Activated gamma-delta T cell treated with Interleukin-2 at 50 U/mL for 16 hours (primary cell): ENCODE results near the gene CUBN.

Source experiments
- DNase-seq: peaks from one replicate; pipeline ENCODE4 v3.0.0-alpha.2; 2020

The CUBN gene

GRCh38 chr10:16944402-16944801 is 185.2 kb downstream of the CUBN start:
- no peak for DNase-seq

GRCh38 chr10:16943295-16944285 is 186.0 kb downstream of the CUBN start:
- no peak for DNase-seq

DNA sequence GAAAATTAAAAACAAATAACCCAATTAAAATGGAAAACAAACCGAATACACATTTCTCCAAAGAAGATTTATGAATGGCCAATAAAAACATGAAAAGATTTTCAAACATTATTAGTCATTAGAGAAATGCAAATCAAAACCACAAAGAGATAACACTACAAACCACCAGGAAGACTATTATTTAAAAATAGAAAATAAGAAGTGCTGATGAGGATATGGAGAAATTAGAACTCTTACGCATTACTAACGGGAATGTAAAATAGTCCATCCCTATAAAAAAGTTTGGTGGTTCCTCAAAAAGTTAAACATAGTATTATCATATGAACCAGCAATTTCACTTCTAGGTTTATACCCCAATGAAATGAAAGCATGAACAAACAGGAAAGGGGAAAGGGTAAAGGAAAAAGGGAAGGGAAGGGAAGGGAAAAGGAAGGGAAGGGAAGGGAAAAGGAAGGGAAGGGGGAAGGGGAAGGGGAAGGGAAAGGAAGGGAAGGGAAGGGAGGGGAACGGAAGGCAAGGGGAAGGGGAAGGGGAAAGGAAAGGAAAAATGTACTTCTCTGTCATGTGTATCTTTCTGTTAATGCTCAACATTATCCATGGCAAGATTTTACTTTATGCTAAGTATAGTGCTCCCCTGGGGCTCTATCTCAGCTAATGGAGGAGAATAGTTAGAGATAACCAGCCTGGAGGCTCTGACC is 187.1 kb downstream of the CUBN start:
- DNase-seq: no peak

- no peak for DNase-seq
Measured at GRCh38 chr10:16941870-16942269, 187.7 kb downstream of the CUBN start.

DNA sequence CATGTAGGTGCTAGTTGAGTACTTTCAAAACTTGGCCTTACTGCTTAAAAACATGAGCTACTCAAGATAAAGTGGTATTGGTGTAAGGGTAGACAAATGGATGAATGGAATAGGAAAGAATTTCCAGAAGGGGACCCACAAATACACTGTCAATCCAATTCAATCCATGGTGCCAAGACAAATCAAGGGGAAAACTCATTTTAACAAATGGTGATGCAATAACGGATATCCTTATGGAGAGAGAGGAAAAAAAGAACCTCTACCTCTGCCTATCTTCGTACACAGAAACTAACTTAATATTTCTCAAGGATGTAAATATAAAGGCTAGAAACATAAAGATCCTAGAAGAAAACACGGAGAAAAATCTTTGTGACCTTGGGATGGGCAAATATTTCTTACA is 188.5 kb downstream of the CUBN start:
- DNase-seq: no peak

GRCh38 chr10:16938952-16939351 is 190.7 kb downstream of the CUBN start:
- DNase-seq: no peak

DNA sequence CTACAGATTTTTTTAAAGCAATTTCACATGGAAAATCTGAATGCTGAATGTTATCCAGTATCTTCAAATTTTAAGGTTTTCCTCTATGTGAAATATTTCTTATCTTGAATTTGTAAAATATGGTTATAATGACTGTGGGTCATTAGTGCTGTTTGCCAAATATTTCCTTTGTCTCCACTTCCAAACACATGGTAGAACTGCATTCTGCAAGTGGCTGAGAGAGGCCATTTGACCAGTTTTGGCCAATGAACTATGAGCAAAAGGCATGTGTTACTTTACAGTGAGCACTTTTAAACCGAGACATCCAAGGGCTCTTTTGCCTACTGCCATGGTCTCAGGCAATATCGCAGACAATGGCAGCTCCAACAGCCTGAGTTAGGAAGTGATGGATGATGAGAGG is 195.2 kb downstream of the CUBN start:
- DNase-seq: no peak

- no peak for DNase-seq
Measured at GRCh38 chr10:16933783-16934182, 195.8 kb downstream of the CUBN start.

DNA sequence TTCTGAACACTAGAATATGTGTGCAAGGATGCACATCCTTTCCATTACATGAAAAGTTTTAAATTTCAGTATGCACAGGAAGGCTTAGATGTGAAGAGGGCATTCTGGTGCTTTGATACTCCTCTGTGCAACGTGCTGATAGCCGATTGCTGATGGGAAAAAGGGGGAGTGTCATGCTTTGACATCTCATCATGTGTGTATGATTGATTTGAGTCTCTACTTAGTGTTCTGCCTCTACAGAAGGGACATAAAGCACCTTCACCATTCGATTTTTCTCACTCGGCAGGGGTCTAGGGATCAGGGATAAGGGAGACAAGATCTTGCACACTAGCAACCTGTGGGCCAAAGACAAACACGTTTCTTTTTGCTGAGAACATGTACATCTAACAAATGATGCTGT is 197.7 kb downstream of the CUBN start:
- DNase-seq: no peak

GRCh38 chr10:16930540-16930939 is 199.1 kb downstream of the CUBN start:
- no peak for DNase-seq

DNA sequence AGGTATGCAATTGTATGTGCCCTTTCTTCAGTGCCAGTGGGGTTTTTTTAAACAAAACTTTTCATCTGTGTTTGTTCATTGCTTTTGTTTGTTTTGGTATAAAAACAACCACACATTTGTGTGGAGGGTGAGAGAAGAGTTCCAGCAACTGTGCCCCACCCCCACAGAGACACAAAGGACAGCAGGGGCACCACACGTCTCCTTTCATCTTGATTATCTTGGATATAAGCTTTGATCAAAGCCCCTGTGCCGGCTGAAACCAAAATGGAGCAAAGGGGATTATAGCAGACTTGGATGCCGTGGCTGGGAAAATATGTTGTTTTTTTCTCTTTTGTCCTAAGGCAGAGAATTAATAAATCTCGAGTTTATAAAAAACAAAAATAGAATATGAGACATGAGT is 200.5 kb downstream of the CUBN start:
- DNase-seq: no peak

- DNase-seq: no peak
Measured at GRCh38 chr10:16927546-16927945, 202.1 kb downstream of the CUBN start.

- no peak for DNase-seq
Measured at GRCh38 chr10:16923726-16924125, 205.9 kb downstream of the CUBN start.

DNA sequence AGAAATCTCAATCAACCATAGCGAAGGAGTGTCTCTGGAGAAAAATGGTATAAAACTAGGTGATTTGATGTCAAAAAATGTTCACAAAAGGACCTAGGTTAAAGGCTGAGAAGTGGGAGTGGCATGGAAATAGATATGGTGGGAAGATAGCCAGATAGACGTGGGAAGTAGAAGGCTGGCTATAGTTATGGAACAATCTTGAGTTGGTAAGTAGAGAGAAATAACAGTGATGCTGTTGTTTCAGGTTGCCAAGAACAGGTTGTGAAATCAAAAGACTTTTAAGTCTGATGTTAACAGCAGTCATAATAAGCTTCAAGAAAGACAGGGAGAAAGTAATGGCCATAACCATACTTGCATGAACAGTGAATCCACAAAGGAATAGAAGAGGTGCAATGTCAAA is 206.3 kb downstream of the CUBN start:
- no peak for DNase-seq

GRCh38 chr10:16919121-16919982 is 210.3 kb downstream of the CUBN start:
- no peak for DNase-seq

DNA sequence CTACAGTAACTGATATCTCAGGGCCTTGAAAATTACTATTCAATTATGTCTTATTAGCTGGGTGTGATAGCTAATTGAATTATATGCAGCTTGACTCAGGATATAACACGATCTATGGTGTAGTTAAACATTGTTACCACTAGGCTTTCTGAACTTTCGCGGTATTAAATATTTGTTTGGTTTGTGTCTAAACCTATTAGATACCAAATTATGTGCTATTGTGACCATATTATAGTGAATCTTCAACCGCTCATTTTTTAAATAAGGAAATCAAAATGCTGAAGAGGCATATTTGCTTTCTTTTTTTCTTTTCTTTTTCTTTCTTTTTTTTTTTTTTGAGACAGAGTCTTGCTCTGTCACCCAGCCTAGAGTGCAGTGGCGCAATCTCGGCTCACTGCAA is 213.1 kb downstream of the CUBN start:
- DNase-seq: no peak

GRCh38 chr10:16915300-16915699 is 214.3 kb downstream of the CUBN start:
- no peak for DNase-seq

DNA sequence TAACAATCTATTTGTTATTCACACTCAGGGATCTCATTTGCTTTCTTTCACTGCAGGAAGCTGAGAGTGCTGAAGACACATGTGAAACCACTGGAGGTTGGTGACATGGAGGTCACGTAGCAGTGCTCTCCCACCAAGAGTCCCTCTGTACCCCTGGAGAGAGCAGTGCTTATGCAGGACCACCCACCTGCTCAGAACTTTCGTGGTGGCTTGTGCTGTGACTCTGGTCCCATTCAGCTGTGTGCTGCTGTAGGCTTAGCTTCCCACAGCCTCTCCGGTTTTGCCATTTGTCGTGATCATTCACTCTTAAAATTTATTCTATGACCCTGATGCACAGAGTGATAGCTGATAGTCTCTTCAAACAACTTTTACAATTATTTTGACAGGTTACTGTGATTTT is 216.3 kb downstream of the CUBN start:
- no peak for DNase-seq

DNA sequence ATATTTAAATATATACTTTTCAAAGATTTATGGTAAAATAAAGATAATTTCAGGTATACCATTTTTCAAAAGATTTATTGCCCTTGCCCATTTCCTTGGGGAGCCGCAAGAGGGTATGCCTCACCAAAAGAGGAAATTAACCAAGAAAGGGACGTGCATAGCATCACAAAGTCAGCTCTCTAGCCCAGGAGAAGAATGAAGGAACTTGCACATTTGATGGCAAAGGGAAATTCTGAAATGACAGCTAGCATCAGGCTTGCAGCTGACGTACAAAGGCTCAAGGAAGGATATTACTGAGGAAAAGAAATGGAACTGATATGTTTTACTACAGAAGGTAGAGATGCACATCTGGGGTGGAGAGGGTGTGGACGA is 218.8 kb downstream of the CUBN start:
- no peak for DNase-seq

DNA sequence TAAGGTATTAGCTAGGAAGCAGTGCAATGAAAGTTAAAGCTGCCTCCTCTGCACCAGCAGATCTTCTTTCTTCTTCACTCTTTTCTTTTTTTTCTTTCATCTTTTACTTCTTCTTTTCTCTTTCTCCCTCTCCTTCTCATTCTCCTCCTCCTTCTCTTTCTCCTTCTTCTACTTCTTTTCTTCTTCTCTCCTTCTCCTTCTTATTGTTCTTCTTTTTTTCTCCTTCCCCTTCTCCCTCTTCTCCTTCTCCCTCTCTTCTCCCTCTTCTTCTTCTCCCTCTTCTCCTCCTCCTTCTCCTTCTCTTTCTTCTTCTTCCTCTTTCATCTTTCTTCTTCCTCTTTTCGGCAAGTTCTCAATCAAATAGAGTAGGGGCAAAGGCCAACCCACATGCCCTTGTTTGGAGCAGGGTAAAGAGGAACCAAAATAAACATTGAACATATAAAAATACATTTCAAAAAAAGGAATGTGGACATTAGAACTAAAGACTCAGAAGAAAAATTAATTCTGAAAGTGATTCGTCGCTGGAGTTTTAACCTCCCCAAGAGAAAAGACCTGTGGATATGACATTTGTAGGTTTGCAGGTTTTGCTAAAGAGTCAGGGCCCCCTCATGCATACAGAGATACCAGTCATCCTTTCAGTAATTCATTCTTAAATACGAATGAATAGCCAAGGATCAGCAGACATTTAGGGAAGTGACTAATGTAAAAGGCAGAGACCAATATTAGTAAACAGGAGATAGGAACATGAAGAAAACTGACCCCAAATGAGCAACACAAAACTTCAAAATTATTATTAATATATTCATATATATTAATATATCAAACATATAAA is 219.4 kb downstream of the CUBN start:
- no peak for DNase-seq

GRCh38 chr10:16909271-16909767 is 220.3 kb downstream of the CUBN start:
- no peak for DNase-seq

DNA sequence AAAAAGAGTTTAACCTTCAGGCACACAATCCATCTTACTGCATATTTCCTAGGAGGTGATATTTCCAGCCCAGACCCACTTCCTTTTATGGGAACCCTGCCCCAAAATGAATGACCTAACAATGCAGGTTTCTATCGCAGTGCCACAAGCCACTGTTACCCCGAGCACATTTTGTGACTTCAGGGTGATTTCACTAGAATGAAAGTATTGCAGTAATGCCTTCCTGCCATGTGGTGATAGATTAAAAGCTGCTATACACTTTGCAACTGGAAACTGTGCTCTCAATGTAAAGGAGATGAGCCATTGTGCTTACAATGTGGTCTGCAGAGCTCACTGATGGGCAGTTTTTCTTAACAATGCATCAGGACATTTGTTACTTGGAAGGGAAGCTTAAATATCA is 221.9 kb downstream of the CUBN start:
- DNase-seq: no peak
